8988T (cell line): ENCODE data around the gene NR4A1.
A peak's percentile ranks its signal among the peaks of the same experiment; 100 is the strongest.
"Not testable (repeated sequence)": the region's sequence is repeated elsewhere in the genome, so short reads cannot be mapped to it uniquely, and the experiment has no call there.

Experiments
- DNase-seq: peaks from one replicate; pipeline ENCODE4 v3.0.0; 2011

The NR4A1 gene

DNA sequence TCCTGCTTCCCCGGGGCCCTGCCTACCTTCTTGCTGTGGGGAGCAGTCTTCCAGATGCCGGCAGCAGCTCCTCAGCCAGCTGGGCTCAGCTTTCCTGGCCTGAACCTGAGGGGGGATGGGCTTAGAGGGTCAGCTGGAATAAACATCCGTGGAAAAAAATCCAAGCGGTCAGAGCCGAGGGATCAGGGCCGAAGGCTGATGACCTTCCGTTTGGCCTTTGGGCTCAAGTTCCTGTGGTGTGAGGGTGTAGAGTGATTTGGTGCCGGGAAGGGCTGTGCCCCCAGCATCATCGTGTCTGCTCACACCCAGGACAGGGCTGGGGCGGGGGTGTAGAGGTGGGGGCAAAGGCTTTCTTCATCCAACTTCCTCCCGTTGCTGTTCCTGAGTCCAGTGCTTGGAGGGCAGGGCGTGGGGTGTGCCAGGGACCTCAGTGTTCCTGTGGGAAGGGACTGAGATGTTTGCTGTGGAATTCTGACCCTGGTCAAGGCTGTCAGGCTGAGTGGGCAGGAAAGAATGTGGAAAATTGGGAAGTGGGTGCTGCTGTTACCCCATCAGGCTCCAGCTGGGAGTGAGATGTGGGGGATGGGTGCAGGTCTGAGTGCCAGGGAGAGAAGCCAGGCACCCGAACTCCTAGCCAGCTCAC is 30.9 kb downstream of the NR4A1 start:
- DNase-seq, result no peak

DNA sequence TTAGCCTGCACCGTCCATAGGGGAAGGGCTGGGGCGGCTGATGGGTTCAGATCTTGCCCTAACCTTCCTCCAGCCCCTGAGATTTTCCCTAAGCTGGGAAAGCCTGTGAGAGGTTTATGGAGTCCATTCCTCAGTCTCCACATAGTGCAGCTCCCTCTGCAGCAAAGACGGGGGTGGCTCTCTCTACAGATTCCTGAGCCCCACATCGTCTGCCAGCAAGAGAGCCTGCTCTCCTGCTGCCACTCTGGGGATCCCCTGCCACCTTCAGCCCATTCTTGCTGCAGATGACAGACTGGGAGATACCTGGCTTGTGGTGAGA is 31.4 kb downstream of the NR4A1 start:
- DNase-seq, result no peak

DNA sequence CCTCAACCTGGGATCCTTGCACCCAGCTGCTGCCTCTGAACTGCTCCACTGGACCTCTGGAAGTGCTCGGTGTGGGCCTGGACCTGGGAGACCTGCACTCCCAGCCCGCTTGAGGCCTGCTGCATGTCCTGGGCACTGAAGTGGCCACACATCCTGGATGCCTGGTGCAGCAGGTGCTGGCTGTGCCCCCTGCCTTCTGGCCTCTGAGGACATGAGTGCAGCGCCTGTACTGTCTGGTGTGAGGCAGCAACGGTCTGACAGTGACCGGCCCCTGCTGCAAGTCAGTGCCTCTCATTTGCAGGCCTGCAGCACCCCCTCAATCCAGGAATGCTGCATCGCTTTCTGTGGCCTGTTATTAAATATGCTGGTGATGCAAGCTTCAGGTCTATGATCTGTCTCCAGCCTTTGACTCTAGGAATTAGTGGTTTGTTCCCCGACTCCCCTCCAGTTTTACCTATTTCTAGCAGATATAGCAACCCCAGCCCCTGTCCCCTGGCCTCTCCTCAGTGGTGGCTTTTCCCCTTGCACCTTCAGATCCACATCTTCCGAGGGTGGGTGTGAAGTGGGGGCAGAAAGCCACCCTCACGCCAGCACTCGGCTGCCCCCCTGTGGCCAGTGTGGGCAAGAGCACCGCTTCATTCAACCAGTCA is 31.9 kb downstream of the NR4A1 start:
- DNase-seq, result peak; percentile 91

DNA sequence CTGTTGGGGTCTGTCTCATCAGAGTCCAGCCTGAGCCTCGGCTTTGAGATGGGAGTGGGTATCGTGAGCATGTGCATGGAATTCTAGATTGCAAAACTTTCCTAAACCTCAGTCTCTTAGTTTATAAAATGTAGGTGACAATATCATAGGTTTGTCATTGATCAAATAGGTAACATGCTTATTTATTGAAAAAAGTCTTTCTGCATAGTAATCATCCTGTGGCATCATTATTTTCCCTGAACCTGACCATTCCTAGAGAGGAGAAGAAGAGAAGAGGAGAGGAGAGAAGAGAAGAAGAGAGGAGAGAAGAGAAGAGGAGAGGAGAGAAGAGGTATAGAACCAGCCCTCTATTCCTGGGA is 32.4 kb downstream of the NR4A1 start:
- DNase-seq, result no peak

DNA sequence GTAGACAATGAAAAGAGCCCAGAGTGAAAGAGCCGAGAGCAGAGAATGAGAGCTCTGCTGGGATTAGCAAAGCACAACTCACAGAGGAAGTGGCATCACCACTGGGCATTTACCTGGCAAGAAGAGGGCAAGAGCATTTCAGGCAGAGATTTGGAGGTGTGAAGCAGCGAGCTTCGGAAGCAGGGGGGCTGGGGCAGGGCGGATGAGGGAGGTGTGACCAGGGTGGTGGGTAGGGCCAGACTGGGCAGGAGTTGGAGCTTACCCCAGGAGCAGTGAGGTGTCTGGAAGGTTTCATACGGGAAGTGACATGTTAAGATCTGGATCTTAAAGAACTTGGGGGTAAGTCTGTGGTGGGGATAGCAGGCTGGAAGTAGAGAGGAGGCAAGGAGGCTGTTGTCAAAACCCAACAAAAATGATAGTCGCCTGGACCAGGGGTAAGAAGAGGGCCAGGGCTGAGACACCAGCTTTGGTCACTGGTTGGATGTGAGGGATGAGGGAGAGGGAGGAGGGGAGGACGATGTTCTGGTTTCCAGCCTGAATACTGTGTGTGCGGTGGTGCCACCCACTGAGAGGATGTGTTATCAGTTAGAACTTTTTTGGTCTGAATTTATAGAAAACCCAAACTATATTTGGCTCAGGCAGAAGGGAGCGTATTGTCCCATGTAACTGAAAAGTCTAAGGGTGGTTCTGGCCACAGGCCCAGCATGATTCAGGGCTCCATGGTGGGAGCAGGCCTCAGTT is 33.4 kb downstream of the NR4A1 start:
- DNase-seq, result peak; percentile 3

DNA sequence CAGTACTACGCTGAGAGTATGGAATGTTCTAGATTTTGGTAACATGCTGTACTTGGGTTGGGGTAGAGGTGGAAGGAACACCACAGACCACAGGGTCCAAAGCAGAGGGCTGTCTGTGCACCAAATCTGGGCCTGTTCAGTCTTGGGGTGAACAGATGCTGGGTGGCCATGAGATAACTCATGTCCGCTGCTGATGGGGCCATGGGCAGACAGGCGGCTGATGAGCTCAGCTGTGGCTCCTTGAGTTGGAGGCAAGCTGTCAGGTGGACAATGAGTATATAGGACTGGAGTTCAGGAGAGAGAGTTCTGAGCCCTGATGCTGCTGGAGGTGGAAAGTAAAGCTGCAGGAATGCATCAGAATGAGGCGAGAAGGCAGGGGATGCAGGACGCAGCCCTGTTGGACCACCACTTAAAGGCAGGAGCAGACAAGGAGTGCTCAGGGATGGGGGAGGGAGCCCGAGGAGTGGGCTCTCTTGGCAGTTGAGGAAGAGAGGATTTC is 34.5 kb downstream of the NR4A1 start:
- no peak for DNase-seq

DNA sequence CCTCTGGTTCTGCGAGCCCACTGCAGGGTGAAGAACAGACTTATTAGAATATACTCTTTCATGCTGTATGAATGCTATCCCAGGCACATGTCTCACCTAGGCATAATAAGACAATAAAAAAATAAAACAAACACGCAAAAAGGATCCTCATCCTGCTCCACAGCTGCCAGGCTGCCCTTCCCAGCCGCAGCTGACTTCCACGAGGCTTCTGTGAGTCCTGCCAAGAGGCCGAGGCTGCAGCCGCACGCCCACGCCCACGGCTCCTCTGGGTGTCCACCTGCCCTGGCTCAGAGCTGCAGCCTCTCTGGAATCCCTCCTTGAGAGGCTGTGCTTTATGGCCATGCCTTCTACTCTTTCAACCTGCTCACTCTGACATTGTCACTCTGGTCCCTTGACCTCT is 35.1 kb downstream of the NR4A1 start:
- DNase-seq, result peak; percentile 9

DNA sequence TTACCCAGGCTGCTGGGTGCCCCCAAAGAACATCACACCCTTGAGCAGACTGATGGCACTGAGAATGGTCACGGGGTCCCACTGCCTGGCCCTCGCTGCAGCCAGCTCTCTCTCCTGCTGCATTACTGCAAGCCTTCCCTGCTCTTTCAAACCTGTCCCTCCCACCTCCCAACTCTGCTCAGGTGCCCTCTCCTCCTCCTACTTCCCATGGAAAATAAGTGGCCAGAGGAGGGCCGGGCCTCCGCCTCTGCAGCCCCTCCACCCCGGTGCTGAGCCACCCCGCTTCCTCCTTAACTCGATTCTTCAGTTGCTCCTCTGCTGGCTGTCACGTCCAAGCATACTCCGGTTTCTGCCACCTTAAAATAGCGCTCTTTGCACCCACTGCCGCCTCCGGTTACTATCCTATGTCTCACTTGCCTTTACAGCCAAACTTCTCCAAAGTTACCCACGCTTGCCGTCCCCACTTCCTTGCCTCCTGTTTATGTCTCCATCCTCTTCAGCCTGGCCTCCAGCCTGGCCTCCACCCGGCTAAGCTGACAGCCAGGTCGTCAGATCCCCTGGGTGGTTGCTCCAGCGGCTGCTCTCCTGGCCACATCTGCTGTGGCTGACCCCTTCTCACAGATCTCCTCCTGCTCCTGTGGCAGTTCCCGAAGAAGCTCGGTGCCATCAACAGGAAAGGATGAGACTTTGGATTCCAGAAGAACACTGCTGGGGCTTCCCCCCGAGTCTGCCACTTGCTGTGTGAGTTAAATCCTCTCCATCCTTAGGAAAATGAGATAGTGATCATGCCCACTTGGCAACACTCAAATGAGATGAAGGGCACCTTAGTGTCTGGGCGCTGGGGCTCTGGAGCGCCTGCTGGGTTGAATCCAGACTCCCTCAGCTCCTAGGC is 35.9 kb downstream of the NR4A1 start:
- DNase-seq, result peak; percentile 10

DNA sequence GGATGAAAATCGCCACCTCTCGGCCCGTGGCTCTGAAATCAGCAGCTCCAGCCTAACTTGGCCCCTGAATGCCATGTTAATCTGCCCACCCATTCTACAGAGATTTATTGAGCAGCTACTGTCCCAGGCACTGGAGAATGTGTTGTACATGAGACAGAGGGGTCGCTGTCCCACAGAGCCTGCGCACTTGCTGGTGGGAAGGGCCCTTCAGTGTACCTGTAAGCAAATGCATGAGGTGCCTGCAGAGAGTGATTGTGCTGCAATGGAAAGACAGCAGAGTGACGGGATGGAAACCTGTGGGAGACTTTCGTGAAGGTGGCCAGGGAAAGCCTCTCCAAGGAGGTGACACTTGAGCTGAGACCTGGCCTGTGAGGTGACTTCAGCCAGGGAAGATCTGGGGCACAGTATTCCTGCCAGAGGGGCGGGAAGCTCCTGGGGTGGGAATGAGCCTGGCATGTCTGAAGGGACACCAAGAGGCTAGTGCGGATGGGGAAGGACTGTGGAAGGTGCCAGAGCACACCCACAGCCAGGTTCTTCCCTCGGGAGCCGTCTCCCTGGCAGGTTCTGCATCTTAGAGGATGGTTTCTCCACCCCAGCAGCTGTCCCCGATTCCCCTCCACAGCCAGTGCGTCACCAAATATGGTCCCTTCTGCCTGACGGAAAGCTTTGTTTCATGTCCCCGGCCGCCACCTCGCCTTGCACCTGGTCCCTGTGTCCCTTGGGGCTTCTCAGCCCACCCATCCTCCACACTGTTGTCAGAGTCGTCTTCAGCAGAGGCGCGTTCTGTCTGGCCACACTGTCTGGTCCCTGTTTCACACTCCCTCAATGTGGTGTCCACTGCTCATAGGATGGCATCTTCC is 36.9 kb downstream of the NR4A1 start:
- DNase-seq, result no peak

DNA sequence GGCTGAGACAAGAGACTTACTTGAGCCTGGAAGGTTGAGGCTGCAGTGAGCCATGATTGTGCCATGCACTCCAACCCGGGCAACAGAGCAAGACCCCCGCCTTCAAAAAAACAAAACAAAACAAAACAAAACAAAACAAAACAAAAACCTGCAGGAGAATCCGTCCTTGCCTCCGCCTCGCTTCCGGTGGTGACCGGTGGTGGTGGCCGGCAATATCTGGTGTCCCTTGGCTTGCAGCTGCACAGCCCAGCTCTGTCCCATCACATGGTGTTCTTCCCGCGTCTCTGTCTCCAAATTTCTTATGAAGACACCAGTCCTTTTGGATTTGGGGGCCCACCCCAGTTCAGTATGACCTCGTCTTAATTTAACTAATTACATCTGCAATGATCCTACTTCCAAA is 38.2 kb downstream of the NR4A1 start:
- no peak for DNase-seq

DNA sequence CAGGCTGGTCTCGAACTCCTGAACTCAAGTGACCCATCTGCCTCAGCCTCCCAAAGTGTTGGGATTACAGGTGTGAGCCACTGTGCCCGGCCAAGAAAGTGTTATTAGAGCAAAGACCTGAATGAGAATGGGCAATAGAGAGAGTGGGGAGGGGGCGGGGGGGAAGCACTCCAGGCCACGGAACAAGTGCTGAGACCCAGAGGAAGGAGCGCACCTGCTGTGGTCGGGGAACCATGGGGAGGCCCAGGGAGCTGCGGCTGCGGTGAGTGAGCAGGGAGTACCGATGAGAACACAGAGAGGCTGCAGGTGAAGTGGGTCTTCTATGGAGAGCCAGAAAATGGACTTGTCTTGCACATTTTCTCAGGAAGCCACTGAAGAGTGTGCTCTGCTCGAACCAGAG is 39.0 kb downstream of the NR4A1 start:
- no peak for DNase-seq

DNA sequence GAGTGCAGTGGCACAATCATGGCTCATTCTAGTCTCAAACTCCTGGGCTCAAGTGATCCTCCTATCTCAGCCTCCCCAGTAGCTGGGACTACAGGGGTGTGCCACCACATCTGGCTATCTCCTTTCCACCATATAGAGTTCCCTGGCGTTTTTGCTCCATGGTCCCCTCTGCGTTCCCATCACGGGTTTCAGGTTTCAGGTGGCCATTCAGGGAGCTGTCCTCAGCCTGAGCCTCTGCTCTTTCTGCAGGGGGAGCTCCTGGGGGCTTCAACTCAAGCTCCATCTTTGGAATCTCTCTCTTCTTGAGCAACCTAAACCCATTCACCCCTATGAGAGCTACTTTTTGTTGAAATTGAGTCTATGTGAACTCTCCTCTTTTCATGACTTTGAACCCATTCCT is 39.8 kb downstream of the NR4A1 start:
- DNase-seq, result no peak

DNA sequence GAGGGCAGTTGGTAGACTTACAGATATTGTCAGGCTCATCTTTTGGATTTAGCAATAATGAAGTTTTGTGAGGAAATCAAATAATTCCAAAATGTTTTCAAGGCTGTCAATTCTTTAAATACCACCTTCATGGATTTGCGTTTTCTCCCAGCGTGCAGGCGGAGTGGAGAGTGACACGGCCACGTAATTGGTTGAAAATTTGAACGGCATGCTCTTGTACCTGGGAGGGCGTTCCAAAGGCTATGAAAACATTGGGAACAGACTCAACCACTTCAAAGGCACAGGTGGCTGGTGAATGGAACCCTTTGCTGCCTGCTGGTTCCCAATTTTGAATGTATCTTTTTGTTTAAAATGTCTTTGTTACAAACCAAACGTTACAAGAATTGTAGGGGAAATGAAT is 40.6 kb downstream of the NR4A1 start:
- no peak for DNase-seq

DNA sequence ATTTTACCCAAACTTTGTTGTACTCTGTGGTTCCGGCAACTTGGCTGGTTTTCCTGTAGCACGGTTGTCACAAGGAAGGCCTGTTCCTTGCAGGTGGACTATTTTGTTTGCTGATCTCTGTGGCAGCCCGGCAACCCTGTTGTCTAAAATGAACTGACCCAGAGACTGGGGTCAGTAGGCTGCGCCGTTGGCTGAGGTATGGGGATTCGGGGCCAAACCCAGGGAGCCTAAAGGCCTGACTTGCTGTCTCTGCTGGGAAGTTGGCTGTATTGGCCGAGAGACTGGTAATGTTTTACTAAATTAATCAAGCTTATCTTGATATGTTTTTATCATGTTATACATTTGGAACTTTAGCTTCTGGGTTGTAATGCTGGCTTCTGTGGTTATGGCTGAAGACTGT is 42.1 kb downstream of the NR4A1 start:
- DNase-seq, result no peak

DNA sequence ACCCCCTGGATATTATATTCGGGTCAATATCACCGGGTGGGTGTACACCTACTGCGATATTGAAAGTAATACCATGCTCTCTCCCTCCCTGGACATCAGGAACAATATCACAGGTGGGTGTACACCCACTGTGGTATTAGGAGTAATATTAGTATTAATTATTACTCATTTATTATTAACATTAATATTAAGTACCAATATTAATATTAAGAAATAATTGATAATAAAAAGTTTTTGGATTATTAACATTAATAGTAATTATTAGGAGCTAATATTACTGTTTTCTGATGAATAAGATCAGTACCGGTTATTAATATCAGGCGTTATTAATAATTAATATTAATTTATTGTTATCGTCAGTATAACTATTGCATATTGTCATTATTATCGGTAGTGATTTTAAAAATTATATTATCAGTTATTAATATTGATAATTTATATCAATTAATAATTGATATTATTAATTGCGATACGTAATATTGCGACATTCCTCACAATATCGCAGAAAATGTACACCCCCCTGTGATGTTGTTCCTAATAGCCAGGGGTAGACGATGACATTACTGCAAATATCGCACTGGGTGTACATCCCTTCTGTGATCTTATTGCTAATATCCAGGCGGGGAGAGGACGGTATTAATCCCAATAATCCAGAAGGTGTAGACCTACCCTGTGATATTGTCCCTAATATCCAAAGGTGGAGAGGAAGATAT is 45.2 kb downstream of the NR4A1 start:
- no peak for DNase-seq

DNA sequence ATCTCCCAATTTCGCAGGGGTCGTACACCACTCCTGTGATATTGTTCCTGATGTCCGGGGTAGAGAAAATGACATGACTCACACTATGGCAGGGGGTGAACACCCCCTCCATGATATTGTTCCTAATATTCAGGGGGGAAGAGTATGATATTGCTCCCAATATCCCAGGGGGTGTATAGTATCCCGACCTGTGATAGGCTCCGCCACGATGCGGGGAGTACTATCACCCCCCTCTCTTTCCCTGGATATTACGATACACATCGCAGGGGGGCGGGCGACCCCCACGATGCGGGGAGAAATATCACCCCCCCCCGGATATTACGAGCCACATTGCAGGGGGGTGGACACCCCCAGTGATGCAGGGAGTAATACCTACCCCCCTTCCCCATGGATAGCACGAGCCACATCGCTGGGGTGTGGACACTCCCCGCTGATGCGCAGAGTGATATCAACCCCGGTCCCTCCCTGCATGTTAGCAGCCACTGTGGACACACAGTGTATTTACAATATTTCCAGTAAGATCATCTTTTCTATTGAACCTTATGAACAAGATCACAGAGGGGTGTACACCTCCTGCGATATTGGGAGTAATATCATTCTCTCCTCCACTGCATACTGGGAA is 45.9 kb downstream of the NR4A1 start:
- no peak for DNase-seq

DNA sequence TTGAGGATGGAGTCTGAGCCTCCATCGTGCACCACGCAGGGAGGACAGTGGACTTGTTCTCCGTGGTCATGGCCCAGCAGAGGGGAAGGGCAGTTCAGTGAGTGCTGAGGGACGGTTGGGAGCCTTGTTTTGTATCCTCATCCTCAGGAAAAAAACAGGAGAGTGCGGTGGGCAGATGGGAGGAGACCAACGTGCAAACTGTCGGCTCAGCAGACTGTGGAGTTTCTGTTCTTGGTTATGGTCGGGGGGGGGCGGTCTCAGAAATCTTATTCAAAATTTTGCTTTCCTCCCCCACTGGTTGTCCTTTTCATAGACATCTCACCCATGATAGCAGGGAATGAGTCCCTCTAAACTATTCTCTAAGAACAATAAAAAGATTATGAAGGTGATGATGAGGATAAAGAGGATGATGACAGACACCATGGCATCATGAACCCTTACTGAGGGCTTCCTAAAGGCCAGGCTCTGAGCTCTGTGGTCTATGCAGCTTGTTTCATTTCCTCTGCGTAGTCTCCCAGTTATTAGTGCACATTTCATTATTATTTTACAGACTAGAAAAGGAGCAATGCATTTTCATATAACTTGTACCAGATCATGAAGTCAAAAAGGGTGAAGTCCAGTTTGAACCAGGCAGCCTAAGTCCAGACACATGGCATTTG is 53.3 kb downstream of the NR4A1 start:
- DNase-seq, result not testable (repeated sequence)
